ENCODE data around the gene DEDD. TPM values are rescaled to one million over a fixed set of nuclear protein-coding genes. Genes with fewer than 3 reads are reported as not detected.

Gene DEDD
- total RNA-seq, 1 experiment from 2014 or later: 39.2 TPM

- TF ChIP-seq, protein P1, sequence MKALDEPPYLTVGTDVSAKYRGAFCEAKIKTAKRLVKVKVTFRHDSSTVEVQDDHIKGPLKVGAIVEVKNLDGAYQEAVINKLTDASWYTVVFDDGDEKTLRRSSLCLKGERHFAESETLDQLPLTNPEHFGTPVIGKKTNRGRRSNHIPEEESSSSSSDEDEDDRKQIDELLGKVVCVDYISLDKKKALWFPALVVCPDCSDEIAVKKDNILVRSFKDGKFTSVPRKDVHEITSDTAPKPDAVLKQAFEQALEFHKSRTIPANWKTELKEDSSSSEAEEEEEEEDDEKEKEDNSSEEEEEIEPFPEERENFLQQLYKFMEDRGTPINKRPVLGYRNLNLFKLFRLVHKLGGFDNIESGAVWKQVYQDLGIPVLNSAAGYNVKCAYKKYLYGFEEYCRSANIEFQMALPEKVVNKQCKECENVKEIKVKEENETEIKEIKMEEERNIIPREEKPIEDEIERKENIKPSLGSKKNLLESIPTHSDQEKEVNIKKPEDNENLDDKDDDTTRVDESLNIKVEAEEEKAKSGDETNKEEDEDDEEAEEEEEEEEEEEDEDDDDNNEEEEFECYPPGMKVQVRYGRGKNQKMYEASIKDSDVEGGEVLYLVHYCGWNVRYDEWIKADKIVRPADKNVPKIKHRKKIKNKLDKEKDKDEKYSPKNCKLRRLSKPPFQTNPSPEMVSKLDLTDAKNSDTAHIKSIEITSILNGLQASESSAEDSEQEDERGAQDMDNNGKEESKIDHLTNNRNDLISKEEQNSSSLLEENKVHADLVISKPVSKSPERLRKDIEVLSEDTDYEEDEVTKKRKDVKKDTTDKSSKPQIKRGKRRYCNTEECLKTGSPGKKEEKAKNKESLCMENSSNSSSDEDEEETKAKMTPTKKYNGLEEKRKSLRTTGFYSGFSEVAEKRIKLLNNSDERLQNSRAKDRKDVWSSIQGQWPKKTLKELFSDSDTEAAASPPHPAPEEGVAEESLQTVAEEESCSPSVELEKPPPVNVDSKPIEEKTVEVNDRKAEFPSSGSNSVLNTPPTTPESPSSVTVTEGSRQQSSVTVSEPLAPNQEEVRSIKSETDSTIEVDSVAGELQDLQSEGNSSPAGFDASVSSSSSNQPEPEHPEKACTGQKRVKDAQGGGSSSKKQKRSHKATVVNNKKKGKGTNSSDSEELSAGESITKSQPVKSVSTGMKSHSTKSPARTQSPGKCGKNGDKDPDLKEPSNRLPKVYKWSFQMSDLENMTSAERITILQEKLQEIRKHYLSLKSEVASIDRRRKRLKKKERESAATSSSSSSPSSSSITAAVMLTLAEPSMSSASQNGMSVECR (CRISPR knock-in tag; IDR thresholded peaks at IDR 0.05; ENCODE audit: borderline replicate concordance): no peak
- TF ChIP-seq, protein P2, sequence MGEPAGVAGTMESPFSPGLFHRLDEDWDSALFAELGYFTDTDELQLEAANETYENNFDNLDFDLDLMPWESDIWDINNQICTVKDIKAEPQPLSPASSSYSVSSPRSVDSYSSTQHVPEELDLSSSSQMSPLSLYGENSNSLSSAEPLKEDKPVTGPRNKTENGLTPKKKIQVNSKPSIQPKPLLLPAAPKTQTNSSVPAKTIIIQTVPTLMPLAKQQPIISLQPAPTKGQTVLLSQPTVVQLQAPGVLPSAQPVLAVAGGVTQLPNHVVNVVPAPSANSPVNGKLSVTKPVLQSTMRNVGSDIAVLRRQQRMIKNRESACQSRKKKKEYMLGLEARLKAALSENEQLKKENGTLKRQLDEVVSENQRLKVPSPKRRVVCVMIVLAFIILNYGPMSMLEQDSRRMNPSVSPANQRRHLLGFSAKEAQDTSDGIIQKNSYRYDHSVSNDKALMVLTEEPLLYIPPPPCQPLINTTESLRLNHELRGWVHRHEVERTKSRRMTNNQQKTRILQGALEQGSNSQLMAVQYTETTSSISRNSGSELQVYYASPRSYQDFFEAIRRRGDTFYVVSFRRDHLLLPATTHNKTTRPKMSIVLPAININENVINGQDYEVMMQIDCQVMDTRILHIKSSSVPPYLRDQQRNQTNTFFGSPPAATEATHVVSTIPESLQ (CRISPR knock-in tag; IDR thresholded peaks at IDR 0.05): no peak
- TF ChIP-seq, protein P3, sequence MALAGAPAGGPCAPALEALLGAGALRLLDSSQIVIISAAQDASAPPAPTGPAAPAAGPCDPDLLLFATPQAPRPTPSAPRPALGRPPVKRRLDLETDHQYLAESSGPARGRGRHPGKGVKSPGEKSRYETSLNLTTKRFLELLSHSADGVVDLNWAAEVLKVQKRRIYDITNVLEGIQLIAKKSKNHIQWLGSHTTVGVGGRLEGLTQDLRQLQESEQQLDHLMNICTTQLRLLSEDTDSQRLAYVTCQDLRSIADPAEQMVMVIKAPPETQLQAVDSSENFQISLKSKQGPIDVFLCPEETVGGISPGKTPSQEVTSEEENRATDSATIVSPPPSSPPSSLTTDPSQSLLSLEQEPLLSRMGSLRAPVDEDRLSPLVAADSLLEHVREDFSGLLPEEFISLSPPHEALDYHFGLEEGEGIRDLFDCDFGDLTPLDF (CRISPR knock-in tag; IDR thresholded peaks at IDR 0.05): no peak
- TF ChIP-seq ATF1 (CRISPR knock-in tag; IDR thresholded peaks at IDR 0.05) (no peak), ATF3 (CRISPR knock-in tag; conservative IDR thresholded peaks at IDR 0.05) (no peak), ZNF138 (CRISPR knock-in tag; conservative IDR thresholded peaks at IDR 0.05) (no peak)
- TF ChIP-seq, protein P4, sequence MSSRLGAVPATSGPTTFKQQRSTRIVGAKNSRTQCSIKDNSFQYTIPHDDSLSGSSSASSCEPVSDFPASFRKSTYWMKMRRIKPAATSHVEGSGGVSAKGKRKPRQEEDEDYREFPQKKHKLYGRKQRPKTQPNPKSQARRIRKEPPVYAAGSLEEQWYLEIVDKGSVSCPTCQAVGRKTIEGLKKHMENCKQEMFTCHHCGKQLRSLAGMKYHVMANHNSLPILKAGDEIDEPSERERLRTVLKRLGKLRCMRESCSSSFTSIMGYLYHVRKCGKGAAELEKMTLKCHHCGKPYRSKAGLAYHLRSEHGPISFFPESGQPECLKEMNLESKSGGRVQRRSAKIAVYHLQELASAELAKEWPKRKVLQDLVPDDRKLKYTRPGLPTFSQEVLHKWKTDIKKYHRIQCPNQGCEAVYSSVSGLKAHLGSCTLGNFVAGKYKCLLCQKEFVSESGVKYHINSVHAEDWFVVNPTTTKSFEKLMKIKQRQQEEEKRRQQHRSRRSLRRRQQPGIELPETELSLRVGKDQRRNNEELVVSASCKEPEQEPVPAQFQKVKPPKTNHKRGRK (CRISPR knock-in tag; IDR thresholded peaks at IDR 0.05; ENCODE audit: borderline replicate concordance): no peak
These were observed 20.9 kb downstream of the DEDD start (continued) for GRCh38 chr1:161111527-161111926.

DNA sequence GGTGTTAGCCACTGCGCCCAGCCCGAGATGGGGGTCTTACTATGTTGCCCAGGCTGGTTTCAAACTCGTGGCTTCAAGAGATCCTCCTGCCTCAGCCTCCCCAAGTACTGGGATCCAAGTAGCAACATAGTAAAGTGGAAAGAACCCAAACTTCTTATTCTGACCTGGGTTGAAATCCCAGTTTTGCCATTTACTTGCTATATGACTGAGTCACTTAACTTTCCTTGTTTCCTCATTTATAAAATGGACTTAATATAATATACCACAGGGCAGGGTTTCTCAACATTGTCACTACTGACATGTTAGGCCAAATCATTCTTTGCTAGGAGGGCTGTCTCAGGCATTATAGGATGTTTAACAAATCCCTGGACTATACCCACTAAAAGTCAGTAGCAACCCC, 21.4 kb downstream of the DEDD start:
- Mint-ChIP-seq H3K27ac (no peak overlapping the region), H3K4me1 (peaks cover 7% of the 10 kb centered on the region), H3K9me3 (no peaks in the 10 kb centered on the region), H3K4me3 (no peak overlapping the region), H3K27me3 (ENCODE audit: low read depth) (no peaks in the 10 kb centered on the region), H3K36me3 (peaks cover 3% of the 10 kb centered on the region; the same call in 1 of the 2 replicates)
- no peak for DNase-seq (ENCODE audit: low spot score)
- ChIA-PET POLR2A (no interaction called here), CTCF (no interaction called here)
- no peak for TF ChIP-seq CREB1 (CRISPR knock-in tag; IDR thresholded peaks at IDR 0.05)
- no peak for TF ChIP-seq ZNF532 (CRISPR knock-in tag; IDR thresholded peaks at IDR 0.05; ENCODE audit: borderline replicate concordance)
- no peak for TF ChIP-seq CBFB (CRISPR knock-in tag; IDR thresholded peaks at IDR 0.05; ENCODE audit: low read depth)
- TF ChIP-seq ZNF396 (CRISPR knock-in tag; IDR thresholded peaks at IDR 0.05; ENCODE audit: borderline replicate concordance): no peak
- no peak for TF ChIP-seq RELA (CRISPR knock-in tag; IDR thresholded peaks at IDR 0.05; ENCODE audit: borderline replicate concordance)
- no peak for TF ChIP-seq NR2C2 (CRISPR knock-in tag; IDR thresholded peaks at IDR 0.05)
- TF ChIP-seq GRHL2 (CRISPR knock-in tag; IDR thresholded peaks at IDR 0.05; ENCODE audit: insufficient replicate concordance, severe bottlenecking): no peak
- TF ChIP-seq GABPB1 (CRISPR knock-in tag; IDR thresholded peaks at IDR 0.05): no peak
- no peak for TF ChIP-seq ZNF219 (CRISPR knock-in tag; IDR thresholded peaks at IDR 0.05; ENCODE audit: borderline replicate concordance)
- no peak for TF ChIP-seq PRDM15 (CRISPR knock-in tag; IDR thresholded peaks at IDR 0.05)
- ATAC-seq: no peak

All from WTC11 (cell line).